ENCODE results near the gene NTSR1. TPM values are rescaled to one million over a fixed set of nuclear protein-coding genes. Genes with fewer than 3 reads are reported as not detected.

The NTSR1 gene
- total and polyA plus RNA-seq, 2 of the 13 experiments (the other 11 are each of a cell fraction or from before 2014, with no cell fraction given): 0.09 to 0.12 TPM

DNA sequence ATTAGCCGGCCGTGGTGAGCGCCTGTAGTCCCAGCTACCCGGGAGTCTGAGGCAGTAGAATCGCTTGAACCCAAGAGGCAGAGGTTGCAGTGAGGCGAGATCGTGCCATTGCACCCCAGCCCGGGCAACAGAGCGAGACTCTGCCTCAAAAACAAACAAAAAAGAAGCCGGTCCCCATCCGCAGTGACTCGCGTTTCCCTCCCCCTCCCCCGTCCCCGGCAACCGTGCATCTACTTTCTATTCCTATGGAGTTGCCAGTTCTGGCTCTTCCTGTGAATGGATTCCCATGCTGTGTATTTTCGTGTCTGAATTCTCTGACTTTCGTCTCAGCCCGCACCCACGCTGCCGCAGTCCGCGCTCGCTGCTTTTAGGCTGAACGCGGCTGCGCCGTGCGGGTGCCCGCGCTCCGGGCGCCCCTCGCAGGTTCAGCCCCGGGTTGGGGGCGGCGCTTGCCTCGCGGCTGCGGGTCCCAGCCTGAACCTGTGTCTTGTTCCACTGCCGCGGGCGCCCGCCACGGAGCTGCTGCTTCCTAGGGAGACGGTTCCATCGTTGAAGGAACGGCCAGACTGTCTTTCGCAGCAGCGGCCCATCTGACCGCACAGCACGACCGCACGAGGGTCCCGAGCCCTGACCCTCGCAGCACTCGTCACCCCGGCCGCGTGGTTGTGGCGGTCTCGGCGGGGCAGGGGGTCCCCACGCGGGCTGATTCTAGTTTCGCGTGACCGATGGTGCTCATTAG, 86.6 kb downstream of the NTSR1 start (continued):
- TF ChIP-seq, protein P1, sequence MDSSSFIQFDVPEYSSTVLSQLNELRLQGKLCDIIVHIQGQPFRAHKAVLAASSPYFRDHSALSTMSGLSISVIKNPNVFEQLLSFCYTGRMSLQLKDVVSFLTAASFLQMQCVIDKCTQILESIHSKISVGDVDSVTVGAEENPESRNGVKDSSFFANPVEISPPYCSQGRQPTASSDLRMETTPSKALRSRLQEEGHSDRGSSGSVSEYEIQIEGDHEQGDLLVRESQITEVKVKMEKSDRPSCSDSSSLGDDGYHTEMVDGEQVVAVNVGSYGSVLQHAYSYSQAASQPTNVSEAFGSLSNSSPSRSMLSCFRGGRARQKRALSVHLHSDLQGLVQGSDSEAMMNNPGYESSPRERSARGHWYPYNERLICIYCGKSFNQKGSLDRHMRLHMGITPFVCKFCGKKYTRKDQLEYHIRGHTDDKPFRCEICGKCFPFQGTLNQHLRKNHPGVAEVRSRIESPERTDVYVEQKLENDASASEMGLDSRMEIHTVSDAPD (CRISPR knock-in tag; IDR thresholded peaks at IDR 0.05): peak; percentile 89
- TF ChIP-seq RORA (CRISPR knock-in tag; IDR thresholded peaks at IDR 0.05) (no peak), FOXC1 (CRISPR knock-in tag; IDR thresholded peaks at IDR 0.05; ENCODE audit: borderline replicate concordance) (no peak), GFI1 (CRISPR knock-in tag; IDR thresholded peaks at IDR 0.05; ENCODE audit: borderline replicate concordance) (0 out of 2 replicates have a peak, but pooled peaks have one; percentile 37), XBP1 (CRISPR knock-in tag; IDR thresholded peaks at IDR 0.05) (peak; percentile 69; the same call in 1 of the 2 replicates), ZNF143 (CRISPR knock-in tag; IDR thresholded peaks at IDR 0.05) (0 out of 2 replicates have a peak, but pooled peaks have one; percentile 42), TCF7 (IDR thresholded peaks at IDR 0.05; ENCODE audit: low read depth) (no peak; the same call in 1 of the 2 replicates), ZNF839 (CRISPR knock-in tag; IDR thresholded peaks at IDR 0.05; ENCODE audit: borderline replicate concordance) (peak; percentile 23), HNRNPLL (IDR thresholded peaks at IDR 0.05; ENCODE audit: low read depth, low read length, poor library complexity, severe bottlenecking) (peak; percentile 84), SOX13 (IDR thresholded peaks at IDR 0.05) (no peak; the same call in 1 of the 2 replicates), SOX13 (CRISPR knock-in tag; conservative IDR thresholded peaks at IDR 0.05 in 1 of 2, IDR thresholded peaks at IDR 0.05 in 1 of 2) (peak in 1 of 2 experiments; percentile 48; a peak in 2 of 4 replicates), POLR2G (IDR thresholded peaks at IDR 0.05; ENCODE audit: low read depth, low read length) (peak; percentile 94), MBD4 (IDR thresholded peaks at IDR 0.05; ENCODE audit: borderline replicate concordance, low read length) (no peak), MAFF (IDR thresholded peaks at IDR 0.05; ENCODE audit: low read depth, low read length) (no peak), TBX3 (IDR thresholded peaks at IDR 0.05; ENCODE audit: borderline replicate concordance) (no peak), ZNF121 (CRISPR knock-in tag; IDR thresholded peaks at IDR 0.05) (peak; percentile 99), AKAP8 (CRISPR knock-in tag; IDR thresholded peaks at IDR 0.05) (peak; percentile 92), ZNF841 (CRISPR knock-in tag; IDR thresholded peaks at IDR 0.05; ENCODE audit: borderline replicate concordance) (peak; percentile 66; the same call in 1 of the 2 replicates), GLI4 (CRISPR knock-in tag; IDR thresholded peaks at IDR 0.05; ENCODE audit: borderline replicate concordance) (no peak), ZNF17 (CRISPR knock-in tag; IDR thresholded peaks at IDR 0.05) (no peak), ZNF232 (CRISPR knock-in tag; IDR thresholded peaks at IDR 0.05; ENCODE audit: borderline replicate concordance) (peak; percentile 62; the same call in 1 of the 2 replicates)
- TF ChIP-seq, protein P2, sequence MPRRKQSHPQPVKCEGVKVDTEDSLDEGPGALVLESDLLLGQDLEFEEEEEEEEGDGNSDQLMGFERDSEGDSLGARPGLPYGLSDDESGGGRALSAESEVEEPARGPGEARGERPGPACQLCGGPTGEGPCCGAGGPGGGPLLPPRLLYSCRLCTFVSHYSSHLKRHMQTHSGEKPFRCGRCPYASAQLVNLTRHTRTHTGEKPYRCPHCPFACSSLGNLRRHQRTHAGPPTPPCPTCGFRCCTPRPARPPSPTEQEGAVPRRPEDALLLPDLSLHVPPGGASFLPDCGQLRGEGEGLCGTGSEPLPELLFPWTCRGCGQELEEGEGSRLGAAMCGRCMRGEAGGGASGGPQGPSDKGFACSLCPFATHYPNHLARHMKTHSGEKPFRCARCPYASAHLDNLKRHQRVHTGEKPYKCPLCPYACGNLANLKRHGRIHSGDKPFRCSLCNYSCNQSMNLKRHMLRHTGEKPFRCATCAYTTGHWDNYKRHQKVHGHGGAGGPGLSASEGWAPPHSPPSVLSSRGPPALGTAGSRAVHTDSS (CRISPR knock-in tag; conservative IDR thresholded peaks at IDR 0.05): peak; percentile 35; the same call in 1 of the 2 replicates
- TF ChIP-seq, protein P3, sequence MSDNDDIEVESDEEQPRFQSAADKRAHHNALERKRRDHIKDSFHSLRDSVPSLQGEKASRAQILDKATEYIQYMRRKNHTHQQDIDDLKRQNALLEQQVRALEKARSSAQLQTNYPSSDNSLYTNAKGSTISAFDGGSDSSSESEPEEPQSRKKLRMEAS (IDR thresholded peaks at IDR 0.05): peak; percentile 87
- TF ChIP-seq, protein P4, sequence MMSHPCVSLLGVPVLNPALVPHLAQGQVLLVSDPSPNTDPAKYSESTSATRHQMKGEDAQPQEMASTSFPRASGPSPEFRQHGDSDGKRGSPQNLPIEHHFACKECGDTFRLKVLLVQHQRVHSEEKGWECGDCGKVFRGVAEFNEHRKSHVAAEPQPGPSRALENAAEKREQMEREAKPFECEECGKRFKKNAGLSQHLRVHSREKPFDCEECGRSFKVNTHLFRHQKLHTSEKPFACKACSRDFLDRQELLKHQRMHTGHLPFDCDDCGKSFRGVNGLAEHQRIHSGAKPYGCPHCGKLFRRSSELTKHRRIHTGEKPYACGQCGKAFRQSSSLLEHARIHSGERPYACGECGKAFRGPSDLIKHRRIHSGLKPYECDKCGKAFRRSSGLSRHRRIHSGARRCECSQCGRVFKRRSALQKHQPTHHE (CRISPR knock-in tag; IDR thresholded peaks at IDR 0.05; ENCODE audit: borderline replicate concordance): peak; percentile 42; the same call in 1 of the 2 replicates
- TF ChIP-seq, protein P5, sequence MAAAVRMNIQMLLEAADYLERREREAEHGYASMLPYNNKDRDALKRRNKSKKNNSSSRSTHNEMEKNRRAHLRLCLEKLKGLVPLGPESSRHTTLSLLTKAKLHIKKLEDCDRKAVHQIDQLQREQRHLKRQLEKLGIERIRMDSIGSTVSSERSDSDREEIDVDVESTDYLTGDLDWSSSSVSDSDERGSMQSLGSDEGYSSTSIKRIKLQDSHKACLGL (CRISPR knock-in tag; IDR thresholded peaks at IDR 0.05): peak; percentile 53
